ENCODE results near the gene MRPL24. TPM values are rescaled to one million over a fixed set of nuclear protein-coding genes. Genes with fewer than 3 reads are reported as not detected.

MRPL24 gene
- polyA plus RNA-seq, 1 experiment = 65.5 TPM

GRCh38 chr1:156703741-156704140, 37.1 kb downstream of the MRPL24 start:
- H3K9me3 ChIP-seq (ENCODE audit: control insufficient read depth, insufficient read depth, low read length) = peaks cover 3% of the 10 kb centered on the region; the same call in 1 of the 2 replicates
- no peak for DNase-seq (ENCODE audit: low read depth, low spot score)
- ChIA-PET POLR2A (interaction anchor here (2.5 to 4.3 kb wide), 2 partner anchors 14 to 24 kb away, joined by 5 to 18 read pairs; partner anchors contain the start of genes ISG20L2 and METTL25B), CTCF (interaction anchor here (0.8 to 13.7 kb wide), 7 partner anchors 12 to 69 kb away, joined by 3 to 233 read pairs (median 3); partner anchors contain the start of genes ISG20L2 and METTL25B)
- no peaks in the 10 kb centered on the region for H3K27me3 ChIP-seq (ENCODE audit: control insufficient read depth, insufficient read depth, low read length)
- TF ChIP-seq CTCF (IDR thresholded peaks at IDR 0.05; ENCODE audit: low read depth, low read length) = no peak
- H3K27ac ChIP-seq (ENCODE audit: low read depth, low read length) = no peak overlapping the region
- H3K4me3 ChIP-seq (ENCODE audit: low read depth, low read length) = peak overlapping the region; percentile 17; the same call in 1 of the 2 replicates

- H3K27me3 ChIP-seq (ENCODE audit: control insufficient read depth, insufficient read depth, low read length) = no peaks in the 10 kb centered on the region
- DNase-seq (ENCODE audit: low read depth, low spot score) = no peak
- POLR2A ChIA-PET = interaction anchor here (0.6 to 4.3 kb wide), 2 partner anchors 14 to 38 kb away, joined by 4 to 18 read pairs; partner anchors contain the start of gene MRPL24
- peaks cover 3% of the 10 kb centered on the region; the same call in 1 of the 2 replicates for H3K9me3 ChIP-seq (ENCODE audit: control insufficient read depth, insufficient read depth, low read length)
- CTCF ChIA-PET = interaction anchor here (0.6 to 13.7 kb wide), 9 partner anchors 12 to 207 kb away, joined by 3 to 233 read pairs (median 23); partner anchors contain the start of genes ISG20L2 and METTL25B
- no peak overlapping the region for H3K27ac ChIP-seq (ENCODE audit: low read depth, low read length)
- TF ChIP-seq CTCF (IDR thresholded peaks at IDR 0.05; ENCODE audit: low read depth, low read length) = no peak
- no peak overlapping the region; the same call in 1 of the 2 replicates for H3K4me3 ChIP-seq (ENCODE audit: low read depth, low read length)
These were observed 37.6 kb downstream of the MRPL24 start for GRCh38 chr1:156703336-156703735.

- POLR2A ChIA-PET = no interaction called here
These were observed 40.0 kb downstream of the MRPL24 start for GRCh38 chr1:156700736-156701531.

DNA sequence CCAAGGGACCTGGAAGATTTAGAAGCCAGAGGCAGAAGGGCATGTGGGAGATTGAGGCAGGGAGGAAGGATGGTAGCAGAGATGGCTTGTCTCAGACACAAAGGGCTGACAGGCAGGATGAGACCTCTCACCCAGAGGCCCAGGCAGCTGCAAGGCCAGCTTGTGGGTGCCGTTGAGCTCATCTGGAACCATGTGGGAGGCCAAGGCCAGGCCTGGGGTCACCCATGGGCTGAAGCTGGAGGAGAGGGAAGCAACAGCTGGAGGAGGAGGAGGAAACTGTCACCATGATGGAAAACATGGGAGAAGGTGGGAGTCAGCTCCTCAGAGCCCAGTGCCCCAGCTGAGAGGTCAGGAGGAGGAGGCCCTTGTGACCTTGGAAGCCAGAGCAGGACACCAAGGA, 41.9 kb downstream of the MRPL24 start:
- H3K27me3 ChIP-seq (ENCODE audit: control insufficient read depth, insufficient read depth, low read length) = no peaks in the 10 kb centered on the region
- TF ChIP-seq CTCF (IDR thresholded peaks at IDR 0.05; ENCODE audit: low read depth, low read length) = no peak
- no peak overlapping the region for H3K27ac ChIP-seq (ENCODE audit: low read depth, low read length)
- H3K9me3 ChIP-seq (ENCODE audit: control insufficient read depth, insufficient read depth, low read length) = peaks cover 3% of the 10 kb centered on the region; the same call in 1 of the 2 replicates
- ChIA-PET CTCF (interaction anchor here (0.7 to 6.4 kb wide), 2 partner anchors 9 to 21 kb away, joined by 4 to 83 read pairs; no protein-coding TSS in a partner anchor), POLR2A (no interaction called here)
- H3K4me3 ChIP-seq (ENCODE audit: low read depth, low read length) = no peak overlapping the region
- no peak for DNase-seq (ENCODE audit: low read depth, low spot score)

More at GRCh38 chr1:156700736-156701531, 40.0 kb downstream of the MRPL24 start:
- no peak for DNase-seq (ENCODE audit: low read depth, low spot score)
- CTCF ChIA-PET = interaction anchor here (0.6 to 6.4 kb wide), 5 partner anchors 11 to 70 kb away, joined by 3 to 83 read pairs (median 10); no protein-coding TSS in a partner anchor
- TF ChIP-seq CTCF (IDR thresholded peaks at IDR 0.05; ENCODE audit: low read depth, low read length) = no peak
- Histone ChIP-seq H3K9me3 (ENCODE audit: control insufficient read depth, insufficient read depth, low read length) (peaks cover 3% of the 10 kb centered on the region; the same call in 1 of the 2 replicates), H3K4me3 (ENCODE audit: low read depth, low read length) (no peak overlapping the region), H3K27me3 (ENCODE audit: control insufficient read depth, insufficient read depth, low read length) (no peaks in the 10 kb centered on the region), H3K27ac (ENCODE audit: low read depth, low read length) (no peak overlapping the region)

Measured in AG04450 (cell line).